ENCODE measurements around the gene DMP1. TPM values are rescaled to one million over a fixed set of nuclear protein-coding genes. Genes with fewer than 3 reads are reported as not detected.

Gene DMP1
- total and polyA plus RNA-seq, 12 donors = not detected

DNA sequence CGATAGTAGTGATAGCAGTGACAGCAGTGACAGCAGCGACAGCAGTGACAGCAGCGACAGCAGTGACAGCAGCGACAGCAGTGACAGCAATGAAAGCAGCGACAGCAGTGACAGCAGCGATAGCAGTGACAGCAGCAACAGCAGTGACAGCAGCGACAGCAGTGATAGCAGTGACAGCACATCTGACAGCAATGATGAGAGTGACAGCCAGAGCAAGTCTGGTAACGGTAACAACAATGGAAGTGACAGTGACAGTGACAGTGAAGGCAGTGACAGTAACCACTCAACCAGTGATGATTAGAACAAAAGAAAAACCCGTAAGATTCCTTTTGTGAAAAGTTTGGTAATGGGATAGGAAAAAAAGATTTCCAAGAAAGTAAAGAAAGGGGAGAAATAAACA, 33.8 kb upstream of the DMP1 start:
- Histone ChIP-seq H3K4me3 (no peak overlapping the region), H3K9me3 (no peaks in the 10 kb centered on the region), H3K27ac (no peak overlapping the region), H3K36me3 (no peaks in the 10 kb centered on the region), H3K27me3 (peaks cover 0 to 4% (median 0%) of the 10 kb centered on the region in 7 donors), H3K4me1 (peaks cover 0 to 9% (median 0%) of the 10 kb centered on the region in 9 donors)
- ATAC-seq = no peak
- 64 to 79% methylated on average over 9 of the region's 9 CpGs for WGBS, 2 donors
- TF ChIP-seq, protein P1, sequence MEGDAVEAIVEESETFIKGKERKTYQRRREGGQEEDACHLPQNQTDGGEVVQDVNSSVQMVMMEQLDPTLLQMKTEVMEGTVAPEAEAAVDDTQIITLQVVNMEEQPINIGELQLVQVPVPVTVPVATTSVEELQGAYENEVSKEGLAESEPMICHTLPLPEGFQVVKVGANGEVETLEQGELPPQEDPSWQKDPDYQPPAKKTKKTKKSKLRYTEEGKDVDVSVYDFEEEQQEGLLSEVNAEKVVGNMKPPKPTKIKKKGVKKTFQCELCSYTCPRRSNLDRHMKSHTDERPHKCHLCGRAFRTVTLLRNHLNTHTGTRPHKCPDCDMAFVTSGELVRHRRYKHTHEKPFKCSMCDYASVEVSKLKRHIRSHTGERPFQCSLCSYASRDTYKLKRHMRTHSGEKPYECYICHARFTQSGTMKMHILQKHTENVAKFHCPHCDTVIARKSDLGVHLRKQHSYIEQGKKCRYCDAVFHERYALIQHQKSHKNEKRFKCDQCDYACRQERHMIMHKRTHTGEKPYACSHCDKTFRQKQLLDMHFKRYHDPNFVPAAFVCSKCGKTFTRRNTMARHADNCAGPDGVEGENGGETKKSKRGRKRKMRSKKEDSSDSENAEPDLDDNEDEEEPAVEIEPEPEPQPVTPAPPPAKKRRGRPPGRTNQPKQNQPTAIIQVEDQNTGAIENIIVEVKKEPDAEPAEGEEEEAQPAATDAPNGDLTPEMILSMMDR (IDR thresholded peaks at IDR 0.05) = no peak
- no peak for DNase-seq
- intact Hi-C loops (cut with DNase I) = loop anchor here in 1 of 10 donors (10.0 kb wide), 1 partner anchor 71 kb away; no protein-coding TSS in a partner anchor

DNA sequence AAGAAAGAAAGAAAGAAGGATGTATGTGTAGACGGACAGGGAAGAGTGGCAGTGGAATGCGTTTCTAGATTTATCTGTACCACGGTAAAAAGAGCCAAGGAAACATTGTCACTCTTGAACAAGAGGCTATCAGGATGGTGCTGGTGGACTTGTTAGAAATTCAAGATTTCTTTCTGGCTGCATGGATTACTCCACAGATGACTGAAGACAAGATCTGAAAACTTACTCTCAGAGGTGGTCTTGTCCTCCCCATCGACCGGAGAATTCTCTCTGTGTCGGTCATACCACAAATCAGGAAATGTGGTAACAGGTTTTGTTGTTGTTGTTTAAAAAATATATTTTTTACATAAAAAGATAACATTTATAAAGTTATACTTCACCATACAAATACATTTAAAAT, 30.0 kb upstream of the DMP1 start:
- TF ChIP-seq, protein P1 (IDR thresholded peaks at IDR 0.05) = no peak
- Histone ChIP-seq H3K36me3 (no peaks in the 10 kb centered on the region), H3K27ac (peak overlapping the region; percentile 58 to 90 (median 75)), H3K9me3 (no peaks in the 10 kb centered on the region), H3K4me1 (peaks cover 0 to 17% (median 0%) of the 10 kb centered on the region in 9 donors), H3K27me3 (no peaks in the 10 kb centered on the region), H3K4me3 (peak overlapping the region in 1 of 10 donors; percentile 11)
- ATAC-seq (no peak), DNase-seq (no peak)
- intact Hi-C loops (cut with DNase I) = loop anchor here in 1 of 10 donors (10.0 kb wide), 1 partner anchor 55 kb away; no protein-coding TSS in a partner anchor
- 67 to 74% methylated on average over 6 of the region's 6 CpGs for WGBS, 2 donors

DNA sequence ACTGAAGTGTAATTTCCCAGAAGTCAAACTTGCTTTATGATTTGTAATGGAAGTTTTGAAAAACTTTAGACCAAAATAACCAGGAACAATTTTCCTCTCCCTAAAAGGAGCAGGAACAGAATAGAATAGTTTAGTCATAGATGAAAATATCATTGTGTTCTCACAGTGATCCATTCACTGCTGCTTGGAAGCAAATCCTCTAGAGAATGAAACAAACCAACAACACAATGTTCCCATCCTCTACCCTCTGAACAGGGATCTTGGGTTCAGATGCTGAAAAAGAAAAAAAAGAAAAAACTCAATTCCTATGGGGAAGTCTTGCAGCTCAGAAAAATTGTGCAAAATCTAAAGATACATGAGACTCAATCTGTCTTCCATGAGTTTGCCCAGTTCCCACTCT, 29.6 kb upstream of the DMP1 start:
- Histone ChIP-seq H3K9me3 (no peaks in the 10 kb centered on the region), H3K4me1 (peaks cover 0 to 17% (median 0%) of the 10 kb centered on the region in 9 donors), H3K4me3 (peak overlapping the region in 1 of 10 donors; percentile 11), H3K36me3 (no peaks in the 10 kb centered on the region), H3K27me3 (no peaks in the 10 kb centered on the region), H3K27ac (peak overlapping the region; percentile 19 to 90 (median 76))
- intact Hi-C loops (cut with DNase I) = loop anchor here in 1 of 10 donors (10.0 kb wide), 1 partner anchor 54 kb away; no protein-coding TSS in a partner anchor
- TF ChIP-seq, protein P1 (IDR thresholded peaks at IDR 0.05) = no peak
- DNase-seq (no peak), ATAC-seq (peak; percentile 51 to 97 (median 88))

DNA sequence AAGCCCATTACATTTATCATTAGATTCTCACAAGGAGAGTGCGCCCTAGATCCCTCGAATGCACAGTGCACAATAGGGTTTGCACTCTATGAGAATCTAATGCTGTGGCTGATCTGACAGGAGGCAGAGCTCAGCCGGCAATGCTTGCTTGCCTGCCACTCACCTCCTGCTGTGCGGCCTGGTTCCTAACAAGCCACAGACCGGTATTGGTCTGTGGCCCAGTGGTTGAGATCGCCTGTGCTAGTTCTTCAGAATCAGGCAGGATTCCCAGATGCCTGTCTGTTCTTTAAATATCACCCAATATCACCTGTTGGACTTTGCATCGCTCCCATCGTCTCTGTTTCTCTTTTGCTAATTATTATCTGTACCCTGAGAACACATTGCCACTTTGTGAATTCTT, 27.8 kb upstream of the DMP1 start:
- H3K4me3 ChIP-seq = no peak overlapping the region
- WGBS, 2 donors = 75 to 84% methylated on average over 8 of the region's 8 CpGs
- H3K27ac ChIP-seq = peak overlapping the region in 5 of 10 donors; percentile 57 to 90 (median 80)
- no peaks in the 10 kb centered on the region for H3K27me3 ChIP-seq
- intact Hi-C loops (cut with DNase I) = loop anchor here in 1 of 10 donors (10.0 kb wide), 1 partner anchor 52 kb away; no protein-coding TSS in a partner anchor
- H3K36me3 ChIP-seq = no peaks in the 10 kb centered on the region
- ATAC-seq = no peak
- H3K4me1 ChIP-seq = peaks cover 0 to 17% (median 0%) of the 10 kb centered on the region in 9 donors
- TF ChIP-seq, protein P1 (IDR thresholded peaks at IDR 0.05) = no peak
- no peak for DNase-seq
- no peaks in the 10 kb centered on the region for H3K9me3 ChIP-seq
